Right atrium auricular region (tissue), 2 donors: ENCODE data around the gene HEXIM2. TPM values are rescaled to one million over a fixed set of nuclear protein-coding genes. Genes with fewer than 3 reads are reported as not detected.

Experiments
- DNase-seq: peaks from one replicate; pipeline ENCODE4 v3.0.0-alpha.2; 2019; ENCODE audit warnings: low spot score
- H3K27ac ChIP-seq, 2 donors: fragments of 200-600 bp; sonication (generic); 1 replicate in 1 of 2; 2 replicates in 1 of 2; pipeline ENCODE4 v1.5.1; 2016 to 2019
- H3K27me3 ChIP-seq, 2 donors: fragments of 200-600 bp; sonication (generic); one replicate each; pipeline versions ENCODE4 v1.5.1 to v1.6.0; 2017 to 2019
- H3K36me3 ChIP-seq: fragments of 200-600 bp; sonication (generic); one replicate; pipeline ENCODE4 v1.5.1; 2016
- H3K4me1 ChIP-seq, 2 donors: fragments of 200-600 bp; sonication (generic); one replicate each; pipeline versions ENCODE4 v1.5.1 to v1.6.0; 2017 to 2019
- H3K4me3 ChIP-seq, 2 donors: fragments of 200-600 bp; sonication (generic); 1 replicate in 1 of 2; 2 replicates in 1 of 2; pipeline ENCODE4 v1.5.1; 2017 to 2019; ENCODE audit warnings: mild to moderate bottlenecking in 1 of 2, moderate library complexity in 1 of 2
- H3K9me3 ChIP-seq, 2 donors: fragments of 200-600 bp; sonication (generic); one replicate each; pipeline ENCODE4 v1.5.1; 2019
- total RNA-seq, 2 donors: library from RNA; depleted of rRNA; stranded (reverse); fragments of >200 nt; gene quantifications; one replicate each; pipeline ENCODE4 v1.1.0, GENCODE V29; 2016
- TF ChIP-seq, protein P1 (sequence below), 2 donors: fragments of 200-600 bp; sonication (generic); IDR thresholded peaks; one replicate each; pipeline ENCODE4 v1.5.1; 2019; ENCODE audit warnings: antibody characterized with exemption in 2 of 2

Gene HEXIM2
- total RNA-seq, 2 donors from 2014 or later, result 3.1 to 6.8 TPM

DNA sequence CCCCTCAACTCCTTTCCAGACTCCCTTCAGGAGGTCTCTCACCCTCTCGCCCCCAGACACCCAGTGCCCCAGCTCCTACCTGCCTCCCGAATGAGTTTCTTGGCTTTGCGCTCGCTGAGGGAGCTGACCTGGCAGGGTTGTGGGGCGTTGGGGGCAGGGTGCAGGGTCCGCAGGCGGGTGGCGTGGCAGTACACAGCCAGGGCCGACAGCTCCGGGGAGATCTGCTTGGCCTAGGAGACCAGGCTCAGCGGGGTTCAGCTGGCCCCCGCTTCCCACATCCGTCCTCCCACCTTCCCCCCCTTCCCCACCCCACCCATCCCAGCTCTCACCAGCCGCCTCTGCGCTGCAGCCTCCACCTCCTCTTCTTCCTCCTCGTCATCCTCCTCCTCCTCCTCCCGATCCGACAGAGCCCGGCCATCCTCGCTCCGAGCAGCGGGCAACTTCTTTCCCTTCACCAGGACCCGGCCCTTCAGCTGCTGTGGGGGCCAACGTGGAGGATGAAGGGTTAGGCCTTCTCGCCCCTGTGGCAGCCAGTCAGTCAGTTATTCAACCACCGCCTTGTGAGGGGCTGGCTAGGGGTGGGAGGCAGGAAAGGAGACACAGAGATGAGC lies 46.6 kb upstream of the HEXIM2 start:
- H3K4me3 ChIP-seq, result no peak overlapping the region
- H3K36me3 ChIP-seq, result peaks cover 56% of the 10 kb centered on the region
- H3K9me3 ChIP-seq, result no peaks in the 10 kb centered on the region
- no peak for DNase-seq
- no peaks in the 10 kb centered on the region for H3K27me3 ChIP-seq
- H3K4me1 ChIP-seq, result peaks cover 0 to 23% of the 10 kb centered on the region in 2 donors
- H3K27ac ChIP-seq, result no peak overlapping the region
- TF ChIP-seq, protein P1, sequence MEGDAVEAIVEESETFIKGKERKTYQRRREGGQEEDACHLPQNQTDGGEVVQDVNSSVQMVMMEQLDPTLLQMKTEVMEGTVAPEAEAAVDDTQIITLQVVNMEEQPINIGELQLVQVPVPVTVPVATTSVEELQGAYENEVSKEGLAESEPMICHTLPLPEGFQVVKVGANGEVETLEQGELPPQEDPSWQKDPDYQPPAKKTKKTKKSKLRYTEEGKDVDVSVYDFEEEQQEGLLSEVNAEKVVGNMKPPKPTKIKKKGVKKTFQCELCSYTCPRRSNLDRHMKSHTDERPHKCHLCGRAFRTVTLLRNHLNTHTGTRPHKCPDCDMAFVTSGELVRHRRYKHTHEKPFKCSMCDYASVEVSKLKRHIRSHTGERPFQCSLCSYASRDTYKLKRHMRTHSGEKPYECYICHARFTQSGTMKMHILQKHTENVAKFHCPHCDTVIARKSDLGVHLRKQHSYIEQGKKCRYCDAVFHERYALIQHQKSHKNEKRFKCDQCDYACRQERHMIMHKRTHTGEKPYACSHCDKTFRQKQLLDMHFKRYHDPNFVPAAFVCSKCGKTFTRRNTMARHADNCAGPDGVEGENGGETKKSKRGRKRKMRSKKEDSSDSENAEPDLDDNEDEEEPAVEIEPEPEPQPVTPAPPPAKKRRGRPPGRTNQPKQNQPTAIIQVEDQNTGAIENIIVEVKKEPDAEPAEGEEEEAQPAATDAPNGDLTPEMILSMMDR (IDR thresholded peaks at IDR 0.05), result no peak

DNA sequence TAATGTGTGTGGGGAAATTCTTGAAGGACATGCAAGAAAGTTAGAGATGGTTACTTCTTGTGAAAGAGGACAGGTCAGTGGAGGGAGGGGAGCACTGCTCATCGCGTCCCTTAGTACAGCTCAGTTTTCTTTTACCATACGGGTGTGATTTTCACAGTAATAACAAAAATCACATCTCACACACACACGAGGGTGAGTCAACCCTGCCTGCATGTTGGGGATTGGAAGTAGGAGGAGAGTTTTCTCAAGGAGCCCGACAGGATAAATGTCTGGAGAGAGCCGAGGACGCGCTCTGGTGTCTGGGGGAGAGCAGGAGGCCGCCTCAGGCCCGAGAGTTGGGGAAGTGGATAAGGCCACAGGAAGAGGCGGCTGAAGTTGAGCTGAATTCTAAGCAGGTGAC lies 45.8 kb upstream of the HEXIM2 start:
- Histone ChIP-seq H3K27me3 (no peaks in the 10 kb centered on the region), H3K9me3 (no peaks in the 10 kb centered on the region), H3K36me3 (peaks cover 57% of the 10 kb centered on the region), H3K4me3 (no peak overlapping the region), H3K27ac (no peak overlapping the region), H3K4me1 (peaks cover 0 to 15% of the 10 kb centered on the region in 2 donors)
- TF ChIP-seq, protein P1 (IDR thresholded peaks at IDR 0.05), result no peak
- no peak for DNase-seq

DNA sequence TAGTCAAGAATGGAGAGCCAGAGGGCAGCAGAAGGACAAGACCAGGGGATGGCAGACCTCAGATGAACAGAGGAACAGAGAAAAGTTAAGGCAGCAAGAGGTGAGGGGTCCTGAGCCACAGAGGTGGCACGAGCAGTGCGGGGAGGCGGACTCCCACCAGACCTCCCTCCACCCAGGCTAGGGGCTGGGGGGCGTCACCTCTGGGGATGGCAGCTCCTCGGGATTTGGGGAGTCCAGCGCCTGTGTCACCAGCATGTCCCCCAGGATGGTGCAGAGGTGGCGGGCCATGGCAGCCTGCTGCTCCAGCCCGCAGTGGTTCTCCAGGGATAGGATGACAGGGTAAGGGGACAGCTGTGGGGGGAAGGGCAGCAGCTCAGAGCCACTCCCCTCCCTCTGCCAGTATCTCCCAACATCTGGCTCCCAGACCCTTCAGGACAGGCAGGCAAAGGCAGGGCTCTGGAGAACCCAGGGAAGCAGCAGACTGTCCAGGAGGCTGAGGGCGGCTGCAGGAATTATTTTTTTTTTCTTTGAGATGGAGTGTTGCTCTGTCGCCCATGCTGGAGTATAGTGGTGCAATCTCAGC lies 45.1 kb upstream of the HEXIM2 start:
- Histone ChIP-seq H3K27me3 (no peaks in the 10 kb centered on the region), H3K36me3 (peaks cover 57% of the 10 kb centered on the region), H3K4me3 (no peak overlapping the region), H3K4me1 (peaks cover 0 to 10% of the 10 kb centered on the region in 2 donors), H3K9me3 (no peaks in the 10 kb centered on the region), H3K27ac (no peak overlapping the region)
- TF ChIP-seq, protein P1 (IDR thresholded peaks at IDR 0.05), result no peak
- DNase-seq, result no peak

DNA sequence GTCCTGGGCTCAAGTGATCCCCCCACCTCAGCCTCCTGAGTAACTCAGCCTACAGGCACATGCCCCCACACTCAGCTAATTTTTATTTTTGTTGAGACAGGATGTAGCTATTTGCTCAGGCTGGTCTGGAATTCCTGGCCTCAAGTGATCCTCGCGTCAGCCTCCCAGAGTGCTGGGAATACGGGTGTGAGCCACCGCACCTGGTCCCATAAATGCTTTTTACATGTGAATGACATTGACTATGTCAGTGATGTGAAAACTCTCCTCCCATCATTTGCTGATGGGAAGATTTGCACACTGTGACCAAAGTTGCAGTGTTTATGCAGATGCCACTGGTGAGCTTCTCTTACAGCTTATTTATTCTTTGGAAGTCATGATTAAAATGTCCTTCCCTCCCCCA lies 44.3 kb upstream of the HEXIM2 start:
- H3K36me3 ChIP-seq, result peaks cover 56% of the 10 kb centered on the region
- H3K4me1 ChIP-seq, result peaks cover 0 to 10% of the 10 kb centered on the region in 2 donors

DNA sequence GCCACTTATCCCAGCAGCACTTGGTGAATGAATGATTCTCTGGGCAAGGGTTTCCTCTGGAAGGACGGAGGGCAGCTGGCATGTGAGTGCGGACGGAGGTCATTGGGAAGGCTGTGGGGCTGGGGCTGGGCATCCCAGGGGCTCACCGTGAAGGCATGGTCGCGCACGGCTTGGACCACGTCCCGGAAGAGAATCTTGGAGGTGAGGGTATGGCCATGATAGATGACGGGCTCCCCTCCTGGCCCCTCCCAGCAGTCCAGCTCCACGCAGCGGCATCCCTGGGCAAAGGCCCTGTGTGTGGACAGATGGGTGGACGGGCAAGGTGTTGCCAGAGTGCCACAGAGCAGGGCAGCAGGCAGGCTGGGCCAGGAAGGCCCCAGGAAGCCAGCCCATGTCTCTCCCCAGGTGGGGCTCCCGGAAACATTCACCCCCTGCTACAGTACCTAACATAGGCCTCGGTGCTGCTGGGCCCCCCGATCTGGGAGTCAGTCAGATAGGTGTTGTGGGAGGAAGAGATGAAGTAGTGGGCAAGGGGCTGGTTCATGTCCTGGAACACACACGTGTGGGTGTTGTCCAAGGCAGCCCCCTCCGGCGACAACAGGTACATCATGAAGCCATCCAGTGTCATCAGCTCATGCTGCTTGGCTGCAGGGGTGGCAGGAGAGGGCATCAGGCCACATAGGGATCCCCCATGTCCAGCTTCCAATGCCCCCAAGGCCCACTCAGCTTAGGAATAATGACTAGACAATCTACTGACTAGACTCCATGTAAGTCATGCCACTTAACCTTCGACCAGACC lies 43.6 kb upstream of the HEXIM2 start:
- TF ChIP-seq, protein P1 (IDR thresholded peaks at IDR 0.05), result no peak
- H3K9me3 ChIP-seq, result no peaks in the 10 kb centered on the region

More for the DNA sequence above, 44.3 kb upstream of the HEXIM2 start:
- H3K27me3 ChIP-seq, result no peaks in the 10 kb centered on the region
- H3K27ac ChIP-seq, result no peak overlapping the region
- TF ChIP-seq, protein P1 (IDR thresholded peaks at IDR 0.05), result no peak
- DNase-seq, result no peak
- no peaks in the 10 kb centered on the region for H3K9me3 ChIP-seq
- no peak overlapping the region for H3K4me3 ChIP-seq

More for the DNA sequence above, 43.6 kb upstream of the HEXIM2 start:
- Histone ChIP-seq H3K4me1 (peaks cover 0 to 16% of the 10 kb centered on the region in 2 donors), H3K36me3 (peaks cover 49% of the 10 kb centered on the region), H3K4me3 (no peak overlapping the region), H3K27me3 (no peaks in the 10 kb centered on the region), H3K27ac (no peak overlapping the region)
- DNase-seq, result no peak
